HG03135 (cell line): ENCODE measurements around the gene DHFR.
"Not testable (repeated sequence)": the region's sequence is repeated elsewhere in the genome, so short reads cannot be mapped to it uniquely, and the experiment has no call there.

Experiments
- ATAC-seq: cut with Tn5 transposase; IDR thresholded peaks from one replicate; pipeline ENCODE4 v1.9.1; 2021; ENCODE audit warnings: mild to moderate bottlenecking, moderate library complexity; ENCODE audit not compliant: unreplicated experiment

DHFR gene

GRCh38 chr5:80600943-80601693, 53.7 kb downstream of the DHFR start:
- no peak for ATAC-seq

- no peak for ATAC-seq
Observed at GRCh38 chr5:80597500-80597899, 57.3 kb downstream of the DHFR start.

- no peak for ATAC-seq
Observed at GRCh38 chr5:80594810-80595209, 60.0 kb downstream of the DHFR start.

GRCh38 chr5:80592761-80593160, 62.0 kb downstream of the DHFR start:
- ATAC-seq: no peak

- no peak for ATAC-seq
Observed at GRCh38 chr5:80592105-80592504, 62.7 kb downstream of the DHFR start.

- ATAC-seq: no peak
Observed at GRCh38 chr5:80591352-80591751, 63.4 kb downstream of the DHFR start.

GRCh38 chr5:80590766-80591165, 64.0 kb downstream of the DHFR start:
- ATAC-seq: no peak

GRCh38 chr5:80588858-80589540, 65.8 kb downstream of the DHFR start:
- no peak for ATAC-seq

- ATAC-seq: no peak
Observed at GRCh38 chr5:80584770-80585169, 70.0 kb downstream of the DHFR start.

- not testable (repeated sequence) for ATAC-seq
Observed at GRCh38 chr5:80580291-80580690, 74.5 kb downstream of the DHFR start.

- no peak for ATAC-seq
Observed at GRCh38 chr5:80579050-80579449, 75.7 kb downstream of the DHFR start.

GRCh38 chr5:80577707-80578106, 77.1 kb downstream of the DHFR start:
- ATAC-seq: no peak

GRCh38 chr5:80576383-80576782, 78.4 kb downstream of the DHFR start:
- ATAC-seq: no peak
